ENCODE data around the gene VPREB3.

The VPREB3 gene

DNA sequence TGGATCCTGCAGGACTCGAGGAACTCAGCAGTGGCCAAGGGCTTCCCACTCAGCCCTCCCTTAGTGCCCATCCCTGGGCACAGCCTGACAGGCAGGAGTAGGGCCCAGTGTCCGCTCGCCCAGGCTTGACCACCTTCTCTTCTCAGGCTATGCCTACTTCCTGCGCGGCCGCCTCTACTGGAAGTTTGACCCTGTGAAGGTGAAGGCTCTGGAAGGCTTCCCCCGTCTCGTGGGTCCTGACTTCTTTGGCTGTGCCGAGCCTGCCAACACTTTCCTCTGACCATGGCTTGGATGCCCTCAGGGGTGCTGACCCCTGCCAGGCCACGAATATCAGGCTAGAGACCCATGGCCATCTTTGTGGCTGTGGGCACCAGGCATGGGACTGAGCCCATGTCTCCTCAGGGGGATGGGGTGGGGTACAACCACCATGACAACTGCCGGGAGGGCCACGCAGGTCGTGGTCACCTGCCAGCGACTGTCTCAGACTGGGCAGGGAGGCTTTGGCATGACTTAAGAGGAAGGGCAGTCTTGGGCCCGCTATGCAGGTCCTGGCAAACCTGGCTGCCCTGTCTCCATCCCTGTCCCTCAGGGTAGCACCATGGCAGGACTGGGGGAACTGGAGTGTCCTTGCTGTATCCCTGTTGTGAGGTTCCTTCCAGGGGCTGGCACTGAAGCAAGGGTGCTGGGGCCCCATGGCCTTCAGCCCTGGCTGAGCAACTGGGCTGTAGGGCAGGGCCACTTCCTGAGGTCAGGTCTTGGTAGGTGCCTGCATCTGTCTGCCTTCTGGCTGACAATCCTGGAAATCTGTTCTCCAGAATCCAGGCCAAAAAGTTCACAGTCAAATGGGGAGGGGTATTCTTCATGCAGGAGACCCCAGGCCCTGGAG is 29.3 kb upstream of the VPREB3 start:
- TF ChIP-seq FOXP2 (optimal IDR thresholded peaks at IDR 0.05; ENCODE audit: borderline replicate concordance, extremely low read depth, extremely low read length, insufficient read depth) (no peak), TAF1 (IDR thresholded peaks at IDR 0.05; ENCODE audit: borderline replicate concordance, insufficient read depth, low read length) (no peak), SIN3A (IDR thresholded peaks at IDR 0.05; ENCODE audit: borderline replicate concordance, insufficient read depth, low read length) (no peak), POLR2AphosphoS5 (IDR thresholded peaks at IDR 0.05; ENCODE audit: low read depth, low read length) (no peak)
- TF ChIP-seq, protein P1, sequence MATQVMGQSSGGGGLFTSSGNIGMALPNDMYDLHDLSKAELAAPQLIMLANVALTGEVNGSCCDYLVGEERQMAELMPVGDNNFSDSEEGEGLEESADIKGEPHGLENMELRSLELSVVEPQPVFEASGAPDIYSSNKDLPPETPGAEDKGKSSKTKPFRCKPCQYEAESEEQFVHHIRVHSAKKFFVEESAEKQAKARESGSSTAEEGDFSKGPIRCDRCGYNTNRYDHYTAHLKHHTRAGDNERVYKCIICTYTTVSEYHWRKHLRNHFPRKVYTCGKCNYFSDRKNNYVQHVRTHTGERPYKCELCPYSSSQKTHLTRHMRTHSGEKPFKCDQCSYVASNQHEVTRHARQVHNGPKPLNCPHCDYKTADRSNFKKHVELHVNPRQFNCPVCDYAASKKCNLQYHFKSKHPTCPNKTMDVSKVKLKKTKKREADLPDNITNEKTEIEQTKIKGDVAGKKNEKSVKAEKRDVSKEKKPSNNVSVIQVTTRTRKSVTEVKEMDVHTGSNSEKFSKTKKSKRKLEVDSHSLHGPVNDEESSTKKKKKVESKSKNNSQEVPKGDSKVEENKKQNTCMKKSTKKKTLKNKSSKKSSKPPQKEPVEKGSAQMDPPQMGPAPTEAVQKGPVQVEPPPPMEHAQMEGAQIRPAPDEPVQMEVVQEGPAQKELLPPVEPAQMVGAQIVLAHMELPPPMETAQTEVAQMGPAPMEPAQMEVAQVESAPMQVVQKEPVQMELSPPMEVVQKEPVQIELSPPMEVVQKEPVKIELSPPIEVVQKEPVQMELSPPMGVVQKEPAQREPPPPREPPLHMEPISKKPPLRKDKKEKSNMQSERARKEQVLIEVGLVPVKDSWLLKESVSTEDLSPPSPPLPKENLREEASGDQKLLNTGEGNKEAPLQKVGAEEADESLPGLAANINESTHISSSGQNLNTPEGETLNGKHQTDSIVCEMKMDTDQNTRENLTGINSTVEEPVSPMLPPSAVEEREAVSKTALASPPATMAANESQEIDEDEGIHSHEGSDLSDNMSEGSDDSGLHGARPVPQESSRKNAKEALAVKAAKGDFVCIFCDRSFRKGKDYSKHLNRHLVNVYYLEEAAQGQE (IDR thresholded peaks at IDR 0.05; ENCODE audit: insufficient read depth in 1 of 2, low read depth in 2 of 2, low read length in 2 of 2) = no peak

DNA sequence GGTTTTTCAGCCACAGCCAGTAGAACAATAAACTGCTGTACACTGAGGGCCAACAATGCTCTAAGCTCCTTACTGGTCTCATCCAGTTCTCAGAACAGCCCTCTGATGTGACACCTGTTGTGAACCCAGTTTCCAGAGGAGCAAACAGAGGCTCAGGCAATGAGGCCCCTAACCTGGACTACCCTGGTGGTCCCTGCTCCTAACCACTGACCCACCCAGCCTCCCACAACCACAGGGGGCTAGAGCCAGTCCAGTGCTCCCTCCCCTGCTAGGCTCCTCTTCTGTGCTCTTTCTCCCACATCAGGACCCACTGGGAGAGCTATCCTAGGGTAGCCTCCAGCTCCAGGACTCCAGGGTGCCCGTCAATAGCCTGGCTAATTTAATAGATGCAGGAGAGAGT is 28.5 kb upstream of the VPREB3 start:
- TF ChIP-seq TAF1 (IDR thresholded peaks at IDR 0.05; ENCODE audit: borderline replicate concordance, insufficient read depth, low read length) (no peak), SIN3A (IDR thresholded peaks at IDR 0.05; ENCODE audit: borderline replicate concordance, insufficient read depth, low read length) (no peak), POLR2AphosphoS5 (IDR thresholded peaks at IDR 0.05; ENCODE audit: low read depth, low read length) (no peak), FOXP2 (optimal IDR thresholded peaks at IDR 0.05; ENCODE audit: borderline replicate concordance, extremely low read depth, extremely low read length, insufficient read depth) (no peak)
- TF ChIP-seq, protein P1 (IDR thresholded peaks at IDR 0.05; ENCODE audit: insufficient read depth in 1 of 2, low read depth in 2 of 2, low read length in 2 of 2) = no peak

DNA sequence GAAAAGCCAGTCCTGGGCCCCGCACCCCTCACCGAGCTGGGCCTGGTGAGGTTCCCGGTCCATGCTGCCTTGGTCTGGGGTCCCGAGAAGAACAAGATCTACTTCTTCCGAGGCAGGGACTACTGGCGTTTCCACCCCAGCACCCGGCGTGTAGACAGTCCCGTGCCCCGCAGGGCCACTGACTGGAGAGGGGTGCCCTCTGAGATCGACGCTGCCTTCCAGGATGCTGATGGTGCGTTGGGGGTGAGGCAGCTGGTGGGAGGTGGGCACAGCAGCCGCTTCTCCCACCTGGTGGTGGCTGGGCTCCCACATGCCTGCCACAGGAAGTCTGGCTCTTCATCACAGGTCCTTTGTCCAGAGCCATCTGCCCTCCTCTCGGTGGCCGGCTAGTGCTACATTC is 28.0 kb upstream of the VPREB3 start:
- TF ChIP-seq FOXP2 (optimal IDR thresholded peaks at IDR 0.05; ENCODE audit: borderline replicate concordance, extremely low read depth, extremely low read length, insufficient read depth) = no peak
- no peak for TF ChIP-seq POLR2AphosphoS5 (IDR thresholded peaks at IDR 0.05; ENCODE audit: low read depth, low read length)
- TF ChIP-seq, protein P1 (IDR thresholded peaks at IDR 0.05; ENCODE audit: insufficient read depth in 1 of 2, low read depth in 2 of 2, low read length in 2 of 2) = no peak
- TF ChIP-seq SIN3A (IDR thresholded peaks at IDR 0.05; ENCODE audit: borderline replicate concordance, insufficient read depth, low read length) = no peak
- TF ChIP-seq TAF1 (IDR thresholded peaks at IDR 0.05; ENCODE audit: borderline replicate concordance, insufficient read depth, low read length) = no peak

DNA sequence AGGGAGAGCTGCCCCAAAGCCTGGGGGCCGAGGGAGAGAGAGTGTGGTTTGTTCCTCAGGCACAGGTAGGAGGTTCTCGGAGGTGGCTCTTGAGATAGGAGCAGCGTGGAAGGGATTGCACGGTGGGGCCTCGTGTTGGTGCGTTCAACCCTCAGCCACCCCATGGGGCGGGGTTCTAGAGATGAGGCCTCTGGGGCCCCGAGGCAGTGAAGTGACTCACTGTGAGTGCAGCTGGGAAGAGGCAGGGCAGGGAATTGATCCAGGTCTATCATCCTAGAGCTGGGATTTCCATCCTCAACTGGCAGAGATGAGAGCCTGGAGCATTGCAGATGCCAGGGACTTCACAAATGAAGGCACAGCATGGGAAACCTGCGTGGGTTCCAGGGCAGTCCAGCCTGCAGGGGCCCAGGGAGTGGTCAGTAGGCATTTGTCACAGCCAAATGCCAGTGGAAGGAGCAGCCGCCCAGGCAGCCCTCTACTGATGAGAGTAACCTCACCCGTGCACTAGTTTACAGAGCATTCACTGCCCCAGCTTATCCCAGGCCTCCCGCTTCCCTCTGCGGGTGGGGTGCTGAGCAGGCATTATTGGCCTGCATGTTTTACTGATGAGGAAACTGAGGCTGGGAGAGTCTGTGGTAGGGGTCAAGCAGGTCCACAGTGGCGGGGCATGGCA is 27.4 kb upstream of the VPREB3 start:
- TF ChIP-seq, protein P1 (IDR thresholded peaks at IDR 0.05; ENCODE audit: insufficient read depth in 1 of 2, low read depth in 2 of 2, low read length in 2 of 2) = no peak
- TF ChIP-seq TAF1 (IDR thresholded peaks at IDR 0.05; ENCODE audit: borderline replicate concordance, insufficient read depth, low read length) (no peak), POLR2AphosphoS5 (IDR thresholded peaks at IDR 0.05; ENCODE audit: low read depth, low read length) (no peak), SIN3A (IDR thresholded peaks at IDR 0.05; ENCODE audit: borderline replicate concordance, insufficient read depth, low read length) (no peak), FOXP2 (optimal IDR thresholded peaks at IDR 0.05; ENCODE audit: borderline replicate concordance, extremely low read depth, extremely low read length, insufficient read depth) (no peak)
